Lung (tissue), 12 donors: Measurements from ENCODE around the gene SHCBP1L. TPM values are rescaled to one million over a fixed set of nuclear protein-coding genes. Genes with fewer than 3 reads are reported as not detected.
A peak's percentile ranks its signal among the peaks of the same experiment; 100 is the strongest.

Experiments
- ATAC-seq: fragments of 200-7000 bp; cut with Tn5 transposase; one replicate; pipeline ENCODE4 v1.9.1; 2020; ENCODE audit warnings: moderate number of reproducible peaks; ENCODE audit not compliant: insufficient read depth, low FRiP score
- DNase-seq, 3 donors: peaks; one replicate each; pipeline ENCODE4 v3.0.0-alpha.2; 2013 to 2017
- H3K27ac ChIP-seq, 2 donors: one replicate each; pipeline ENCODE4 v1.5.1; 2013; ENCODE audit warnings: mild to moderate bottlenecking in 2 of 2, moderate library complexity in 2 of 2, control low read depth in 1 of 2, inconsistent platforms in 1 of 2, low read depth in 1 of 2, low read length in 1 of 2
- H3K27me3 ChIP-seq, 3 donors: one replicate each; pipeline ENCODE4 v1.5.1; 2013; ENCODE audit warnings: low read length in 2 of 3; ENCODE audit not compliant: control insufficient read depth in 3 of 3, insufficient read depth in 3 of 3
- H3K36me3 ChIP-seq, 4 donors: one replicate each; pipeline ENCODE4 v1.5.1; 2013; ENCODE audit warnings: low read length in 4 of 4, mild to moderate bottlenecking in 1 of 4, moderate library complexity in 1 of 4; ENCODE audit not compliant: control insufficient read depth in 4 of 4, insufficient read depth in 4 of 4
- H3K4me1 ChIP-seq, 5 donors: one replicate each; pipeline ENCODE4 v1.5.1; 2013; ENCODE audit warnings: low read length in 5 of 5, mild to moderate bottlenecking in 2 of 5, moderate library complexity in 1 of 5; ENCODE audit not compliant: control insufficient read depth in 5 of 5, insufficient read depth in 5 of 5
- H3K4me3 ChIP-seq: one replicate; pipeline ENCODE4 v1.5.1; 2013; ENCODE audit warnings: mild to moderate bottlenecking, control low read depth, moderate library complexity
- H3K9ac ChIP-seq, 2 donors: one replicate each; pipeline ENCODE4 v1.5.1; 2013; ENCODE audit warnings: low read length in 2 of 2, control low read depth in 1 of 2; ENCODE audit not compliant: insufficient read depth in 1 of 2
- H3K9me3 ChIP-seq, 4 donors: one replicate each; pipeline ENCODE4 v1.5.1; 2013; ENCODE audit warnings: low read length in 3 of 4, mild to moderate bottlenecking in 1 of 4, moderate library complexity in 1 of 4; ENCODE audit not compliant: control insufficient read depth in 4 of 4, insufficient read depth in 3 of 4
- WGBS, 2 donors: extraction: QIAGEN DNeasy Blood & Tissue Kit; methylation state at CpG; one replicate each; pipeline ENCODE4 v1.1.7; 2013; 5-methylcytosine and 5-hydroxymethylcytosine counted together
- polyA plus RNA-seq, 2 donors: library from polyadenylated mRNA; stranded (reverse); fragments of 200-250 nt; gene quantifications; one replicate each; pipeline ENCODE4 v1.2.1, GENCODE V29; 2013
- total RNA-seq, 2 donors: library from RNA; depleted of rRNA in 1 of 2; stranded (reverse); fragments of >200 nt in 1 of 2; gene quantifications; one replicate each; pipeline ENCODE4 v1.2.1, GENCODE V29; 2014 to 2021
- TF ChIP-seq, protein P1 (sequence below): IDR thresholded peaks from 2 replicates; pipeline ENCODE4 v1.5.1; 2012; ENCODE audit warnings: mild to moderate bottlenecking; ENCODE audit errors: control extremely low read depth, extremely low read depth
- donor health status: control.
- donor health status: control.
- donor health status: Bipolar disorder and iron deficiency.
- donor health status: healthy.
- donor health status: DM: yes; HTN: yes; CAD: no.

Gene SHCBP1L
- total and polyA plus RNA-seq, 4 donors, result not detected

DNA sequence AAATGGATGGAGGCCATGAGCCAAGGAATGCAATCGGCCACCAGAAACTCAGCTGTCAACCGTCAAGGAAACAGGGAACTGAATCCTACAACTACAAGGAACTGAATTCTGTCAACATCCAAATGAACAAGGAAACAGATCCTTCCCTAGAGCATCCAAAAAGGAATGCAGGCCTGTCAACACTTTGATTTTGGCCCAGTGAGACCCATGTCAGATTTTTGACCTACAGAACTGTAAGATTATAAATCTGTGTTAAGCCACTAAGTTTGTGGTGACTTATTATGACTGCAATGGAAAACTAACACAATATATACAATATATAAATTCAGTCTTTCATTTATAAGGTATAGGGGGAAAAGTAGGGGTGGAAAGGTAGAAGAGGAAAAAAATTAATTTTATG is 55.3 kb downstream of the SHCBP1L start:
- Histone ChIP-seq H3K36me3 (no peaks in the 10 kb centered on the region), H3K9ac (no peak overlapping the region), H3K4me1 (no peaks in the 10 kb centered on the region), H3K9me3 (no peaks in the 10 kb centered on the region), H3K27me3 (no peaks in the 10 kb centered on the region), H3K27ac (no peak overlapping the region), H3K4me3 (no peak overlapping the region)
- DNase-seq, result no peak
- TF ChIP-seq, protein P1, sequence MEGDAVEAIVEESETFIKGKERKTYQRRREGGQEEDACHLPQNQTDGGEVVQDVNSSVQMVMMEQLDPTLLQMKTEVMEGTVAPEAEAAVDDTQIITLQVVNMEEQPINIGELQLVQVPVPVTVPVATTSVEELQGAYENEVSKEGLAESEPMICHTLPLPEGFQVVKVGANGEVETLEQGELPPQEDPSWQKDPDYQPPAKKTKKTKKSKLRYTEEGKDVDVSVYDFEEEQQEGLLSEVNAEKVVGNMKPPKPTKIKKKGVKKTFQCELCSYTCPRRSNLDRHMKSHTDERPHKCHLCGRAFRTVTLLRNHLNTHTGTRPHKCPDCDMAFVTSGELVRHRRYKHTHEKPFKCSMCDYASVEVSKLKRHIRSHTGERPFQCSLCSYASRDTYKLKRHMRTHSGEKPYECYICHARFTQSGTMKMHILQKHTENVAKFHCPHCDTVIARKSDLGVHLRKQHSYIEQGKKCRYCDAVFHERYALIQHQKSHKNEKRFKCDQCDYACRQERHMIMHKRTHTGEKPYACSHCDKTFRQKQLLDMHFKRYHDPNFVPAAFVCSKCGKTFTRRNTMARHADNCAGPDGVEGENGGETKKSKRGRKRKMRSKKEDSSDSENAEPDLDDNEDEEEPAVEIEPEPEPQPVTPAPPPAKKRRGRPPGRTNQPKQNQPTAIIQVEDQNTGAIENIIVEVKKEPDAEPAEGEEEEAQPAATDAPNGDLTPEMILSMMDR, result no peak
- no peak for ATAC-seq
- WGBS, 2 donors, result 68 to 83% methylated on average over 2 of the region's 2 CpGs

DNA sequence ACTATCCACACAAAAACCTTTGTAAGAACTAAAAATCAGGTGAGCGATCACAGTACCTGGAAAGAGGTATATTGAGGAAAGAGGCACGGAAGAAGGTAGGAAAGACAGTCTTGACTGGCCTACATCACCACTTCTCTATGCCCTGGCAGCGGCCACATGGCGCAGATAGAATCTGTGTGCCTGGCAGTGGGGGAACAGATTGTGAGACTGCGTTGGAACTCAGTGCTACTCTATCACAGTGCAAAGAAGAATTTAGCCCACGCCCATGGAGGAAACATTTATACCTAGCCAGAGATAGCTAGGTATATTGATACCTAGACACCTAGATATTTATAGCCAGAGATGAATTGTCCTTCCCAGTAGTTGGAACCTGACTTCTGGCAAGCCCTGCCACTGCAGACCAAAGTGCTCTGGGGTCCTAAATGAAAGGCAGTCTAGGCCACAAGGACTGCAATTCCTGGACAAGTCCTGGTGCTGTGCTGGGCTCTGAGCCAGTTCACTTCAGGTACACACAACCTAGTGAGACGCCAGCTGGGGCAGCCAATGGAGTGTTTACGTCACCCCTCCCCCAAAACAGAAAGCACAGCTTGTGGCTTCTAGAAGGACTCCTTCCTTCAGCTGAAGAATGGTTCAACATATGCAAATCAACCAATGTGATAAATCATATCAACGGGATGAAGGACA is 61.9 kb downstream of the SHCBP1L start:
- Histone ChIP-seq H3K4me1 (no peaks in the 10 kb centered on the region), H3K4me3 (no peak overlapping the region), H3K9me3 (no peaks in the 10 kb centered on the region), H3K27me3 (no peaks in the 10 kb centered on the region), H3K27ac (no peak overlapping the region), H3K9ac (no peak overlapping the region), H3K36me3 (peaks cover 7 to 17% (median 16%) of the 10 kb centered on the region in 4 donors)
- DNase-seq (peak in 2 of 3 donors; percentile 21 to 39), ATAC-seq (no peak)
- TF ChIP-seq, protein P1, result no peak
- 86 to 90% methylated on average over 9 of the region's 9 CpGs for WGBS, 2 donors

DNA sequence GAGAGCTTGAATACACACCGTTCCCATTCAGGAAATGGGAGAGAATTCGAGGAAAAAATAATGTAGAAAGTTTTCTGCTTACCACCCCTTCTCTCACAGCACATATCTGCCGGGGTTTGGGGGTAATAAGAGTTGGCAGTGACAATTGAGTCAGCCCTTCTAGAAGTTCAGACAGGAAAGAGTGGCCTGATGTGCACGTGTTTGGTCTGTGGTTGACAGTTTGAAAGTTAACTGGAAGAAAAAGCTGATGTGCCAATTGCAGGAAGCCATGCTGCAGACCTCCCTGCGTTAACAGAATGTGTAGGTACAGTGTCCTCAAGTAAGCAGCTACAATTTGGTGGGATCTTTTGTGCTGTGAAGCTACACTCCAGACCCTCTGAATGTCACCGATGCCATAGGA is 63.0 kb downstream of the SHCBP1L start:
- peaks cover 11 to 23% (median 22%) of the 10 kb centered on the region in 4 donors for H3K36me3 ChIP-seq
- no peaks in the 10 kb centered on the region for H3K27me3 ChIP-seq
- no peaks in the 10 kb centered on the region for H3K9me3 ChIP-seq
- DNase-seq (no peak), ATAC-seq (peak; percentile 30)
- no peak overlapping the region for H3K4me3 ChIP-seq
- no peak overlapping the region for H3K9ac ChIP-seq
- H3K4me1 ChIP-seq, result no peaks in the 10 kb centered on the region
- 37 to 48% methylated on average over 6 of the region's 6 CpGs for WGBS, 2 donors
- H3K27ac ChIP-seq, result no peak overlapping the region
- TF ChIP-seq, protein P1, result no peak
